CD8-positive, alpha-beta memory T cell (primary cell): ENCODE measurements around the gene PIBF1. TPM values are rescaled to one million over a fixed set of nuclear protein-coding genes. Genes with fewer than 3 reads are reported as not detected.
"Not testable (repeated sequence)": the region's sequence is repeated elsewhere in the genome, so short reads cannot be mapped to it uniquely, and the experiment has no call there.

Experiments
- CTCF ChIA-PET: fragments of 350-600 bp; sonication (Branson Sonifier 250); formaldehyde crosslinking; loops from one replicate; lab custom pipeline; 2021; ENCODE audit warnings: antibody characterized with exemption; lab: Charles Lee
- POLR2A ChIA-PET: fragments of 350-600 bp; sonication (Branson Sonifier 250); formaldehyde crosslinking; loops from one replicate; lab custom pipeline; 2021; ENCODE audit warnings: antibody characterized with exemption; lab: Charles Lee
- DNase-seq, 5 donors: peaks; one replicate each; pipeline versions ENCODE4 v3.0.0 to v3.0.0-alpha.2; 2020 to 2022; ENCODE audit warnings: mixed read lengths in 1 of 5
- H3K27ac ChIP-seq: one replicate; pipeline ENCODE4 v1.7.0; 2013; ENCODE audit warnings: low read depth, mild to moderate bottlenecking, low read length, moderate library complexity
- H3K27me3 ChIP-seq: 2 replicates; pipeline ENCODE4 v1.7.0; 2013; ENCODE audit warnings: low read length, mild to moderate bottlenecking; ENCODE audit not compliant: insufficient read depth, poor library complexity, severe bottlenecking
- H3K36me3 ChIP-seq: 2 replicates; pipeline ENCODE4 v1.7.0; 2013; ENCODE audit warnings: mild to moderate bottlenecking, low read length, moderate library complexity; ENCODE audit not compliant: insufficient read depth
- H3K4me1 ChIP-seq: 2 replicates; pipeline ENCODE4 v1.7.0; 2013; ENCODE audit warnings: mild to moderate bottlenecking, low read length, moderate library complexity; ENCODE audit not compliant: insufficient read depth
- H3K4me3 ChIP-seq: 2 replicates; pipeline ENCODE4 v1.7.0; 2013; ENCODE audit warnings: mild to moderate bottlenecking, low read length
- H3K9me3 ChIP-seq: 2 replicates; pipeline ENCODE4 v1.7.0; 2013; ENCODE audit warnings: mild to moderate bottlenecking, low read length
- H3K27ac Mint-ChIP-seq, 8 donors: one replicate each; pipeline ENCODE4 v1.8.0; 2020 to 2021; ENCODE audit warnings: mixed read lengths in 8 of 8, mild to moderate bottlenecking in 6 of 8, inconsistent platforms in 3 of 8, moderate library complexity in 3 of 8
- H3K27me3 Mint-ChIP-seq, 2 donors: one replicate each; pipeline ENCODE4 v1.8.0; 2020 to 2021; ENCODE audit warnings: mixed read lengths in 2 of 2, mild to moderate bottlenecking in 1 of 2, moderate library complexity in 1 of 2
- H3K36me3 Mint-ChIP-seq, 3 donors: one replicate each; pipeline ENCODE4 v1.8.0; 2020 to 2021; ENCODE audit warnings: mixed read lengths in 3 of 3, inconsistent platforms in 1 of 3, mild to moderate bottlenecking in 1 of 3
- H3K4me1 Mint-ChIP-seq, 3 donors: one replicate each; pipeline ENCODE4 v1.8.0; 2020 to 2021; ENCODE audit warnings: mixed read lengths in 3 of 3, inconsistent platforms in 1 of 3, mild to moderate bottlenecking in 1 of 3
- H3K4me3 Mint-ChIP-seq, 7 donors: one replicate each; pipeline ENCODE4 v1.8.0; 2020 to 2021; ENCODE audit warnings: mixed read lengths in 7 of 7, mild to moderate bottlenecking in 6 of 7, moderate library complexity in 4 of 7, inconsistent platforms in 2 of 7
- H3K9me3 Mint-ChIP-seq, 5 donors: one replicate each; pipeline ENCODE4 v1.8.0; 2020 to 2022; ENCODE audit warnings: mixed read lengths in 5 of 5, mild to moderate bottlenecking in 3 of 5, moderate library complexity in 2 of 5, inconsistent platforms in 1 of 5
- polyA plus RNA-seq: library from polyadenylated mRNA; unstranded; fragments of 300-500 nt; fragmentation: Illumina TruSeq; gene quantifications from one replicate; pipeline ENCODE4 v1.2.3, GENCODE V29; 2021
- total RNA-seq, 2 experiments: library from RNA; stranded (reverse); gene quantifications; one replicate each; pipeline ENCODE4 v1.2.3, GENCODE V29; 2021

The PIBF1 gene
- total and polyA plus RNA-seq, 3 experiments from 2014 or later, result 17.7 to 21.7 (median 20.2) TPM

DNA sequence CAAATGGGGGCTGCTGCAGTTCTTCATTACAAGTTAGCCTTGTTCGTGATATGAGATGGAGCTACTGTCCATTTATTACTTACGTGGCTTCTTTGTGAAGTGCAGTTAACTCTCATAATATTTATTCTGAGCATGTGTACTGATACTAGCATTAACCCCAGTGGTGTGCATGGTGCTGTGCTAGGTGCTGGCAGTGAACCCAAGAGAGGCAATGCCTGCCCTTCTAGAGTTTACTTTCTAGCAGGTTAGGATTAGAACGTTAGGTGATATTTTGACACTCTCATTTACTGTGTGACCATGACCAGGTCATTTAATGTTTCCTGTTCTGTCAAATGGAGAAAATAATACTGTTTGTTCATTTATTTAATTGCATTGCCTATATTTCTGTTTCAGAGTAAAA lies 16.9 kb downstream of the PIBF1 start:
- peaks cover 19 to 25% (median 21%) of the 10 kb centered on the region in 3 donors for H3K4me1 Mint-ChIP-seq
- POLR2A ChIA-PET, result no interaction called here

DNA sequence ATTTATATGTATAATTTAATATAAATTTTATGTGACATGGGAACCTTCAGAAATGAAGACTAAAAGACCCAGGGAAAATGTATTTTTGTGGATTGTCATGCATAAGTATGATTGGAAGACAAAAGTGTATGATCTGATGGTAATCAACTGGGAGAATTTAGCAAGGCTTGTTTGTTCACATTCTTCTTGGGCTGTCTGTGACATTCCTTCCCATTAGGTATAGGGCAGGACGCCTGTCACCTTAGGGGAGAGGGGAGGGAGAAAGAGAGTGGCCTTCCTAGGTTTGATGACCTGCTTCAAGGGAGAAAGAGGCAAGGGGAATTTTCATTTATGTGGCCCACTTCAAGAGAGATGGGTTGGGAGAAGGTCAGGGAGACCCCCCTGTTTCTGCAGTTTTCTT lies 22.4 kb downstream of the PIBF1 start:
- no peaks in the 10 kb centered on the region for H3K27me3 ChIP-seq
- no peaks in the 10 kb centered on the region for H3K9me3 ChIP-seq
- POLR2A ChIA-PET, result no interaction called here
- H3K27ac ChIP-seq, result no peak overlapping the region
- no peak overlapping the region for H3K4me3 ChIP-seq
- Mint-ChIP-seq H3K4me3 (no peak overlapping the region), H3K36me3 (peaks cover 12 to 51% (median 19%) of the 10 kb centered on the region in 3 donors), H3K9me3 (no peaks in the 10 kb centered on the region), H3K27ac (peak overlapping the region in 6 of 8 donors; percentile 9 to 56 (median 22)), H3K27me3 (no peaks in the 10 kb centered on the region), H3K4me1 (peaks cover 16 to 19% (median 17%) of the 10 kb centered on the region in 3 donors)
- peaks cover 4% of the 10 kb centered on the region for H3K4me1 ChIP-seq
- H3K36me3 ChIP-seq, result no peaks in the 10 kb centered on the region
- DNase-seq, result no peak
- CTCF ChIA-PET, result no interaction called here

More for the DNA sequence above, 16.9 kb downstream of the PIBF1 start:
- H3K4me3 ChIP-seq, result no peak overlapping the region
- H3K36me3 ChIP-seq, result peaks cover 3% of the 10 kb centered on the region
- H3K4me3 Mint-ChIP-seq, result no peak overlapping the region
- no peaks in the 10 kb centered on the region for H3K4me1 ChIP-seq
- no peak overlapping the region for H3K27ac Mint-ChIP-seq
- no peak for DNase-seq
- H3K27ac ChIP-seq, result no peak overlapping the region
- CTCF ChIA-PET, result interaction anchor here (1.5 kb wide), 1 partner anchor 9 kb away, joined by 3 read pairs; no protein-coding TSS in a partner anchor
- no peaks in the 10 kb centered on the region for H3K9me3 Mint-ChIP-seq
- H3K27me3 Mint-ChIP-seq, result no peaks in the 10 kb centered on the region
- H3K27me3 ChIP-seq, result no peaks in the 10 kb centered on the region
- H3K9me3 ChIP-seq, result no peaks in the 10 kb centered on the region
- H3K36me3 Mint-ChIP-seq, result peaks cover 5 to 67% (median 30%) of the 10 kb centered on the region in 3 donors

- H3K4me1 Mint-ChIP-seq, result peaks cover 13 to 18% (median 16%) of the 10 kb centered on the region in 3 donors
- Histone ChIP-seq H3K4me3 (no peak overlapping the region), H3K27me3 (no peaks in the 10 kb centered on the region), H3K9me3 (no peaks in the 10 kb centered on the region), H3K36me3 (no peaks in the 10 kb centered on the region), H3K4me1 (peaks cover 4% of the 10 kb centered on the region), H3K27ac (no peak overlapping the region)
- peaks cover 12 to 44% (median 16%) of the 10 kb centered on the region in 3 donors for H3K36me3 Mint-ChIP-seq
- H3K4me3 Mint-ChIP-seq, result no peak overlapping the region
- no peaks in the 10 kb centered on the region for H3K9me3 Mint-ChIP-seq
- CTCF ChIA-PET, result no interaction called here
- H3K27me3 Mint-ChIP-seq, result no peaks in the 10 kb centered on the region
- peak overlapping the region in 2 of 8 donors; percentile 13 to 34 for H3K27ac Mint-ChIP-seq
- POLR2A ChIA-PET, result no interaction called here
- no peak for DNase-seq
These were observed 23.9 kb downstream of the PIBF1 start for GRCh38 chr13:72805676-72806346.

DNA sequence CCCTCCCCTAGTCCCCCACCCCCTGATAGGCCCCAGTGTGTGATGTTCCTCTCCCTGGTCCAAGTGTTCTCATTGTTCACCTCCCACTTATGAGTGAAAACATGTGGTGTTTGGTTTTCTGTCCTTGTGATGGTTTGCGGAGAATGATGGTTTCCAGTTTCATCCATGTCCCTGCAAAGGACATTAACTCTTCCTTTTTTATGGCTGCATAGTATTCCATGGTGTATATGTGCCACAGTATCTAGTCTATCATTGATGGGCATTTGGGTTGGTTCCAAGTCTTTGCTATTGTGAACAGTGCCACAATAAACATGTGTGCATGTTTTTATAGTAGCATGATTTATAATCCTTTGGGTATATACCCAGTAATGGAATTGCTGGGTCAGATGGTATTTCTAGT lies 24.6 kb downstream of the PIBF1 start:
- H3K4me1 ChIP-seq, H3K4me3 ChIP-seq, DNase-seq, H3K27ac Mint-ChIP-seq, H3K36me3 ChIP-seq, H3K27ac ChIP-seq, H3K27me3 ChIP-seq, POLR2A ChIA-PET, H3K9me3 Mint-ChIP-seq, CTCF ChIA-PET, H3K9me3 ChIP-seq, H3K27me3 Mint-ChIP-seq, H3K4me3 Mint-ChIP-seq: not testable (repeated sequence)
- Mint-ChIP-seq H3K4me1 (peaks cover 10 to 15% (median 13%) of the 10 kb centered on the region in 3 donors), H3K36me3 (peaks cover 12 to 40% (median 13%) of the 10 kb centered on the region in 3 donors)

- Histone ChIP-seq H3K36me3 (no peaks in the 10 kb centered on the region), H3K27ac (no peak overlapping the region), H3K27me3 (no peaks in the 10 kb centered on the region), H3K9me3 (no peaks in the 10 kb centered on the region), H3K4me3 (no peak overlapping the region), H3K4me1 (peaks cover 4% of the 10 kb centered on the region)
- peaks cover 0 to 7% (median 7%) of the 10 kb centered on the region in 3 donors for H3K4me1 Mint-ChIP-seq
- DNase-seq, result peak in 1 of 5 donors; percentile 11
- CTCF ChIA-PET, result no interaction called here
- H3K27me3 Mint-ChIP-seq, result no peaks in the 10 kb centered on the region
- H3K4me3 Mint-ChIP-seq, result no peak overlapping the region
- H3K9me3 Mint-ChIP-seq, result no peaks in the 10 kb centered on the region
- peak overlapping the region in 2 of 8 donors; percentile 42 to 52 for H3K27ac Mint-ChIP-seq
- H3K36me3 Mint-ChIP-seq, result peaks cover 7 to 45% (median 12%) of the 10 kb centered on the region in 3 donors
- POLR2A ChIA-PET, result interaction anchor here (0.6 kb wide), 2 partner anchors 8 to 908 kb away, joined by 3 read pairs; no protein-coding TSS in a partner anchor
These were observed 27.1 kb downstream of the PIBF1 start for GRCh38 chr13:72808917-72809500.

DNA sequence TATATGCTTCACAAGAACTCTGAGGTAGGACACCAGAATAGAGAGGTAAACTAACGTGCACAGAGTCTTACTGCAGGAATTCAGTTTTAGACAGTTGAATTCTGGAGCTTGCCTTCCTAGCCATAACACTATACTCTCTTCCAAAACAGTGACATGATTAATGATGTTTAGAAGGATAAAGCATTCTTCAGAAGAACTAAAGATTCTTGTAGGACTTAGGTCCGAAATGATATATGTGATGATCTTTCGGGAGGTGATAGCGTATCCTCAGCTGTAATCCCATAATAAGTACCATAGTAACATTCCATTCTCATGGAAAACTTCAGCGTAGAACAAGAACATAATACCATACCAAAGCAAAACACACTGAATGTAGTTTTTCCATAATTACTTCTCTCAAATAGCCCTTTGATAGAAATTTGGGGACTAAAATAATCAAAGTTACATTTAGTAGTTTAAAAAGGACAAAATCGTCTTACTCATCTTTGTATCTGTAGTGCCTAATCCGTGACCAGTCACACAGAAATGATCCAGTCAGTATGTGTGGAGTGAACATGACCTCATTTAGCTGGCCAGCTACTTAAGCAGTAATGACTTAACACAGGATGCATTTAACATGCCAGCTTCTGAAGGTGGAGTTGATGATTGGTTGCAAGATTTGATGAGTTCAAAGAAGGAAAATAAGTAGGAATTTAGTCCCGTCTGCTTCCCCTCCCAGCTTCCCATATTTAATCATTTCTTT lies 38.4 kb downstream of the PIBF1 start:
- no peaks in the 10 kb centered on the region for H3K9me3 ChIP-seq
- no peak overlapping the region for H3K4me3 ChIP-seq
- H3K4me1 ChIP-seq, result no peaks in the 10 kb centered on the region
- H3K36me3 Mint-ChIP-seq, result peaks cover 7 to 67% (median 13%) of the 10 kb centered on the region in 3 donors
- DNase-seq, result no peak
- H3K27me3 Mint-ChIP-seq, result no peaks in the 10 kb centered on the region
- H3K27ac Mint-ChIP-seq, result peak overlapping the region in 1 of 8 donors; percentile 54
- H3K4me1 Mint-ChIP-seq, result peaks cover 4 to 14% (median 10%) of the 10 kb centered on the region in 3 donors
- ChIA-PET CTCF (no interaction called here), POLR2A (no interaction called here)
- H3K27ac ChIP-seq, result no peak overlapping the region
- H3K4me3 Mint-ChIP-seq, result no peak overlapping the region
- H3K9me3 Mint-ChIP-seq, result no peaks in the 10 kb centered on the region
- H3K27me3 ChIP-seq, result no peaks in the 10 kb centered on the region
- peaks cover 8% of the 10 kb centered on the region for H3K36me3 ChIP-seq

DNA sequence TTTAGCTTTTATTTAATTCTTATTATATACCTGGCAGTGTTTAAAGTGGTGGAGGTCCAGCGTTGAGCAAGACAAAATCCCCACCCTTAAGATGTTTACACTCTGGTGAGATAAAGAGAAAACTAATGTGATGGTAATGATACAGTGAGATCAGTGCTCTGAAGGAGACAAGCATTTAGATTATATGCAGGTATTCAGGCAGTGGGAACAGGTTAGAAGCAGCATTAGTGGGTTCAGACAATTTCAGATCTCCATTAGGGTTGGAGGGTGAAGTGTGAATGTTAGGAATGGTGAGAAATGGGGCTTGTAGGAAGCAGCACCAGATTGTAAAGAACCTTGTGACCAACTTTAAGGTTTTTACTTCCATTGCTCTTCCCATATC lies 39.0 kb downstream of the PIBF1 start:
- POLR2A ChIA-PET, result no interaction called here
- Mint-ChIP-seq H3K9me3 (no peaks in the 10 kb centered on the region), H3K27ac (peak overlapping the region in 2 of 8 donors; percentile 15 to 27)

DNA sequence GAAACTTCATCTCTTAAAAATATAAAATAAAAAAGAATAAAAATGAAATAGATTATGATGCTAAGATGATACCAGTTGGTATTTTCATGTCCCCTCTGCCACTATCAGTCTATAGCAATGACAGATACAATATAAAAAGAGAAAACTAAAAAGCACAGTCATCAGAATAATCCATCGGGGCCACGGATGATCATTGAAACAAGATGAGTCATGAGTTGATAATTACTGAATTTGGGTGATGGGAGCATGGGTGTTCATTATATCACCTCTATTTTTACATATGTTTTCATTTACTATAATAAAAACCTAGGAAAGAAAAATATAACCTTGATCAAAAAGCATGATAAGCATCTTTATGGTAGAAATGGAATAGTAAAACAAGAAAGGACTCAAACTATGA lies 41.1 kb downstream of the PIBF1 start:
- DNase-seq, result no peak
- Mint-ChIP-seq H3K27ac (no peak overlapping the region), H3K27me3 (no peaks in the 10 kb centered on the region), H3K4me3 (no peak overlapping the region), H3K36me3 (peaks cover 15 to 66% (median 24%) of the 10 kb centered on the region in 3 donors), H3K4me1 (peaks cover 4 to 15% (median 15%) of the 10 kb centered on the region in 3 donors), H3K9me3 (no peaks in the 10 kb centered on the region)
- H3K27me3 ChIP-seq, result no peaks in the 10 kb centered on the region
- ChIA-PET POLR2A (no interaction called here), CTCF (no interaction called here)
- no peak overlapping the region for H3K4me3 ChIP-seq
- H3K4me1 ChIP-seq, result no peaks in the 10 kb centered on the region
- H3K9me3 ChIP-seq, result no peaks in the 10 kb centered on the region
- H3K36me3 ChIP-seq, result peaks cover 8% of the 10 kb centered on the region
- H3K27ac ChIP-seq, result no peak overlapping the region

More for the DNA sequence above, 39.0 kb downstream of the PIBF1 start:
- DNase-seq, result no peak
- Mint-ChIP-seq H3K4me1 (peaks cover 4 to 13% (median 10%) of the 10 kb centered on the region in 3 donors), H3K36me3 (peaks cover 7 to 64% (median 13%) of the 10 kb centered on the region in 3 donors), H3K27me3 (no peaks in the 10 kb centered on the region), H3K4me3 (no peak overlapping the region)
- no peaks in the 10 kb centered on the region for H3K27me3 ChIP-seq
- H3K9me3 ChIP-seq, result no peaks in the 10 kb centered on the region
- H3K27ac ChIP-seq, result no peak overlapping the region
- H3K36me3 ChIP-seq, result peaks cover 8% of the 10 kb centered on the region
- H3K4me3 ChIP-seq, result no peak overlapping the region
- H3K4me1 ChIP-seq, result no peaks in the 10 kb centered on the region
- CTCF ChIA-PET, result no interaction called here
